ENCODE measurements around the gene PAPLN. TPM values are rescaled to one million over a fixed set of nuclear protein-coding genes. Genes with fewer than 3 reads are reported as not detected.

Gene PAPLN
- total RNA-seq, 1 donor, result 0.31 TPM

- Histone ChIP-seq H3K4me3 (ENCODE audit: low read length) (no peak overlapping the region), H3K9me3 (ENCODE audit: low read depth, low read length) (no peaks in the 10 kb centered on the region), H3K27me3 (ENCODE audit: insufficient read depth, low read length) (no peaks in the 10 kb centered on the region), H3K4me1 (ENCODE audit: insufficient read depth, low read length) (peaks cover 18% of the 10 kb centered on the region)
These were observed 74.4 kb downstream of the PAPLN start for GRCh38 chr14:73311708-73312030.

- no peak overlapping the region for H3K4me3 ChIP-seq (ENCODE audit: low read length)
- no peaks in the 10 kb centered on the region for H3K27me3 ChIP-seq (ENCODE audit: insufficient read depth, low read length)
- H3K4me1 ChIP-seq (ENCODE audit: insufficient read depth, low read length), result peaks cover 18% of the 10 kb centered on the region
- no peaks in the 10 kb centered on the region for H3K9me3 ChIP-seq (ENCODE audit: low read depth, low read length)
These were observed 75.4 kb downstream of the PAPLN start for GRCh38 chr14:73312687-73313086.

DNA sequence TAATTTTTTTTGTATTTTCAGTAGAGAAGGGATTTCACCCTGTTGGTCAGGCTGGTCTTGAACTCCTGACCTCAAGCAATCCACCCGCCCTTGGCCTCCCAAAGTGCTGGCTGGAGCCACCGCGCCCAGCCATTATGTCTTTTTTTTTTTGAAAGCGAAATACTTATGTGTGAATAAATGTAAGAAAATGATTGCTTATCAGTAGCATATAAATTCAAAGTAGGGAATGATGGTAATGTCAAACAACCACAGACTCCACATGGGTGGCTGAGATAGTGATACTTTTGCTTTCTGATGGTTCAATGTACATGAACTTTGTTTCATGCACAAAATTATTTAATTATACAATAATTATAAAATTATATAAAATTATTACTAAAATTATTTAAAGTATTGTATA is 75.8 kb downstream of the PAPLN start:
- Histone ChIP-seq H3K27me3 (ENCODE audit: insufficient read depth, low read length) (no peaks in the 10 kb centered on the region), H3K4me1 (ENCODE audit: insufficient read depth, low read length) (peaks cover 18% of the 10 kb centered on the region), H3K9me3 (ENCODE audit: low read depth, low read length) (no peaks in the 10 kb centered on the region), H3K4me3 (ENCODE audit: low read length) (no peak overlapping the region)

DNA sequence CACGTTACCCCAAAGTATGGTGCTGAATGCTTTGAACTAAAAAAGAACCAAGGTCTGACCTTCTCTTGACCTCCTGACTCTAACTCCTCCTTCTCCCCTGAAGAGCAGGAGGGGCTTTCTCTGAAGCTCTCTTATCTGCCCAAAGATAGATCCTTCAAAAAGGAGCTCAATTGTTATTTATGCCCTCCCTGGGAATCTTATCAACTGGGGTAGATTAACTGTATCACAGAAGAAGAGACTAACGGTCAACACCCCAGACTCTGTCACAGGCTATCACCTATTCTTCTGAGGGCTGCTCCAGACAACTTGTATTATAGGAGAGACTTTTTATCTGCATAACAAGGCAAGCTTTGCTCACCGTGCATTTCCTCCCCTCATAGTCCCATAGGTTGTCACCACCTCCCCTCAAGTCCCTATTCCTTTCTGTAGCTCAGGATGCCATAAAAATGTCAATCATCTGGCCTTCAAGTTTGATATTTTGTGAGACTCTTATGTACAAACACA is 86.6 kb downstream of the PAPLN start:
- peaks cover 14% of the 10 kb centered on the region for H3K4me1 ChIP-seq (ENCODE audit: insufficient read depth, low read length)
- H3K9me3 ChIP-seq (ENCODE audit: low read depth, low read length), result no peaks in the 10 kb centered on the region
- no peak overlapping the region for H3K4me3 ChIP-seq (ENCODE audit: low read length)
- H3K27me3 ChIP-seq (ENCODE audit: insufficient read depth, low read length), result no peaks in the 10 kb centered on the region

Other genes starting within 250 kb of the PAPLN start
- gene ZFYVE1, start 210.4 kb upstream of the PAPLN start, total RNA-seq, result 10.8 TPM
- gene RBM25, start 179.0 kb upstream of the PAPLN start, total RNA-seq, result 141 TPM
- 45.4 TPM for gene PSEN1, start 101.0 kb upstream of the PAPLN start, total RNA-seq
- 41.1 TPM for gene NUMB, start 221.0 kb downstream of the PAPLN start, total RNA-seq

Data from mononuclear cell (primary cell).